Stimulated activated CD4-positive, alpha-beta T cell treated with anti-CD3 and anti-CD28 coated beads, Interleukin-15, amount 100 ng/mL, for 1 hour (primary cell): Measurements from ENCODE around the gene RPTOR.

Experiments
- DNase-seq, 2 donors: peaks; one replicate each; pipeline ENCODE4 v3.0.0-alpha.2; 2020; ENCODE audit warnings: low read depth in 1 of 2, low spot score in 1 of 2

Gene RPTOR

GRCh38 chr17:80855948-80856862 is 311.6 kb downstream of the RPTOR start:
- DNase-seq: peak; percentile 56 to 69

GRCh38 chr17:80856863-80857755 is 312.5 kb downstream of the RPTOR start:
- DNase-seq: no peak

- no peak for DNase-seq
Observed at GRCh38 chr17:80857756-80858171, 313.1 kb downstream of the RPTOR start.

GRCh38 chr17:80858301-80859001 is 313.8 kb downstream of the RPTOR start:
- no peak for DNase-seq

GRCh38 chr17:80859002-80859941 is 314.6 kb downstream of the RPTOR start:
- no peak for DNase-seq

- DNase-seq: no peak
Observed at GRCh38 chr17:80860101-80860671, 315.5 kb downstream of the RPTOR start.

GRCh38 chr17:80860703-80861417 is 316.2 kb downstream of the RPTOR start:
- no peak for DNase-seq

- no peak for DNase-seq
Observed at GRCh38 chr17:80861418-80861815, 316.8 kb downstream of the RPTOR start.

GRCh38 chr17:80861892-80862291 is 317.3 kb downstream of the RPTOR start:
- DNase-seq: peak; percentile 23 to 47

- no peak for DNase-seq
Observed at GRCh38 chr17:80862481-80862961, 317.9 kb downstream of the RPTOR start.

GRCh38 chr17:80862978-80863377 is 318.3 kb downstream of the RPTOR start:
- no peak for DNase-seq

- DNase-seq: no peak
Observed at GRCh38 chr17:80863626-80864025, 319.0 kb downstream of the RPTOR start.

GRCh38 chr17:80864751-80865150 is 320.1 kb downstream of the RPTOR start:
- DNase-seq: no peak

GRCh38 chr17:80866050-80866793 is 321.6 kb downstream of the RPTOR start:
- DNase-seq: peak; percentile 48 to 55

GRCh38 chr17:80868022-80868609 is 323.5 kb downstream of the RPTOR start:
- DNase-seq: no peak

GRCh38 chr17:80869481-80870145 is 325.0 kb downstream of the RPTOR start:
- no peak for DNase-seq

- DNase-seq: no peak
Observed at GRCh38 chr17:80870401-80870800, 325.8 kb downstream of the RPTOR start.
